Cardiac septum (tissue), 1 donor: ENCODE results near the gene ACAD8. TPM values are rescaled to one million over a fixed set of nuclear protein-coding genes. Genes with fewer than 3 reads are reported as not detected.
"Not testable (repeated sequence)": the region's sequence is repeated elsewhere in the genome, so short reads cannot be mapped to it uniquely, and the experiment has no call there.

Experiments used
- DNase-seq: peaks from one replicate; pipeline ENCODE4 v3.0.0-alpha.2; 2020; ENCODE audit warnings: low spot score
- intact Hi-C: fragments of 100-400 bp; cut with DNase I; formaldehyde crosslinking; loops from one replicate; pipeline ENCODE4 v1.14.0; 2022
- total RNA-seq: library from RNA; stranded (reverse); fragmentation: NEBNext Ultra II Directional; extraction: Animal tissue kit (Norgen Biotek cat#: 25700); gene quantifications from one replicate; pipeline ENCODE4 v1.2.1, GENCODE V29; 2021
- donor health status: DM: no; HTN: no; CAD: no.

The ACAD8 gene
- total RNA-seq, 1 donor from 2014 or later = 33.9 TPM

DNA sequence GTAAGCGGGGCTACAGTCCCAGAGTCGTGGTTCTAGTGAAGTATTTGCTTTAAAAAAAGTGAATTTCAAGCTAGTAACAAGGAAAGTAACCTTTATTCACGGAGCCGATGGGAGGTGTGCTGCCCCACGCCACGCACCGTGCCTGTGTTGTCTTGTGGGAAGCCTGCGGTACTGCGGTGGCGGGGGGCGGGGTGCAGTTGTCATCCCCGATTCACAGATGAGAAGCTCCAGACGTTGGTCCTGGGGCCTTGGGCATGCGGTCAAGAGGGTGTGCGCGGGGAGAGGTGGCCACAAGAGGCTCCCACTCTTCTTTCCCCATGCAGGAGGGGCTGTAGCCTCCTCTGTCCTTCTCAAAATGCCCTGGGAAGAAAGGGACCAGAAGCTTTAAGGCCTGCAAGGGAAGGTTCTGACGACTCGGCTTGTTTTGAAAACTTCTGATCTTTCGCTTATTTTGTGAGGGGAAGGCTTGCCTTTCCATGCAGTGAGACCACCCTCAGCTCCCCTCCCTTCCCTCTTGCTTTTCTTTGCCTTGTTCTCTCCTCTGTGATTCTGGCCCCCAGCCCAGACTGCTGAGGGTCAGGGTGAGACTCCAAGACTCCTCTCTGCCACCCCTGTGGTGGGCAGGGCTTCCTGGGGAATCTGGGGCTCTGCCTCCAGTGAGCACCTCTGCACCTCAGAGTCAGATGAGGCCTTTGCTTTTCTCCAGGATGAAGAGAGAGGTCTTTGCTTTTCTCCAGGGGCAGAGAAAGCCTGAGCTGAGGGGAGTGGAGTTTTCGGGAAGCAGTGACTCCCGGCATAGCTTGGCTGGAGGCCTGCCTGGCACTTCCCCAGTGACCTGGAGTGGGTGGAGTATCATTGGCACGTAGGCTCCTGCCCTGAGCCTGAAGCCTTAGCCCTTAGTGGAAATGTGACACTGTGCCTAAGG is 29.0 kb downstream of the ACAD8 start:
- no peak for DNase-seq
- intact Hi-C loops = no loop called here

DNA sequence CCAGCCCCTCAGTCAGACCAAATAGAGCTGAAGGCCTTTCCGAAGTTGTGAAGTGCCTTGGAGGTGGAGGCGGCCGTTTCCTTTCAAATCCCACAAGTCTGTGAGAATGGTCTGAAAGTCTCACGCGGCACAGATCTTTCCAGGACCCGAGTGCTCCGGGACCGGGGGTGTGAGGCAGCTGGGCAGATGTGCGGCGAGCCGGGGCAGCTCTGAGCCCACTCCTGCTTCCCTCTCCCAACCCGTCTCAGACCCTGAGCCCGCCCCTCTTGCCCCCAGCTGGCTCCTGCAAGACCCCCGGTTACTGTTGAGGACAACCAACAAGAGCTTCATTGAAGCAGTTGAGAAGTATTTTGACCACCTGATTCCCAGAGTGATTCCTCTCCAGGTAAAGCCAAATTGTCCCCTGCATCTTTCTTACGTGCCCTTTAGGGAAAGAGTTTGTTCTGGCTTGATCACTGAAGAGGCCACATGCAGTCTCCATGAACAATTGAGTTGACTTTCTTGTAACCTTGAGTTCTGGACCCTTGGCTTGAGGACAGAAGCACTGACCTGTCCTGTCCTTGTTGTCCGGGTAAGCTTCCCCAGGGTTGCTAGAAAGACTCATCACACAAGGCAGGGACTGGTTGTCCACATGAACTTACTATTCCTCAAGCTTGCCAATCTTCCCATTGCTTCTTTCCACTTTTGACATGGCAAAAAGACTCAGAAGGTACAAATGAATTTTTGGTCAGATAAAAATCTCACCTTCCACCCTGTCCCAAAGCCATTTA is 30.3 kb downstream of the ACAD8 start:
- no peak for DNase-seq
- intact Hi-C loops = no loop called here

DNA sequence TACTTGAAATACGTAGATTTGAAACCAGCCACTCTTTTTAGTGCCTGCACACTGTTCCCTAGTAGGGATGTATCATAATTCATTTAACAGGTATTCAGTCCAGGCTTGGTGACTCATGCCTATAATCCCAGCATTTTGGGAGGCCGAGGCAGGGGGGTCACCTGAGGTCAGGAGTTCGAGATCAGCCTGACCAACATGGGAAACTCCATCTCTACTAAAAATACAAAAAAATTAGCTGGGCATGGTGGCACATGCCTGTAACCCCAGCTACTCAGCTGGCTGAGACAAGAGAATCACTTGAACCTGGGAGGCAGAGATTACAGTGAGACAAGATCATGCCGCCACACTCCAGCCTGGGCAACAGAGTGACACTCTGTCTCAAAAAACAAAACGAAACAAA is 31.0 kb downstream of the ACAD8 start:
- DNase-seq, intact Hi-C loops: not testable (repeated sequence)

DNA sequence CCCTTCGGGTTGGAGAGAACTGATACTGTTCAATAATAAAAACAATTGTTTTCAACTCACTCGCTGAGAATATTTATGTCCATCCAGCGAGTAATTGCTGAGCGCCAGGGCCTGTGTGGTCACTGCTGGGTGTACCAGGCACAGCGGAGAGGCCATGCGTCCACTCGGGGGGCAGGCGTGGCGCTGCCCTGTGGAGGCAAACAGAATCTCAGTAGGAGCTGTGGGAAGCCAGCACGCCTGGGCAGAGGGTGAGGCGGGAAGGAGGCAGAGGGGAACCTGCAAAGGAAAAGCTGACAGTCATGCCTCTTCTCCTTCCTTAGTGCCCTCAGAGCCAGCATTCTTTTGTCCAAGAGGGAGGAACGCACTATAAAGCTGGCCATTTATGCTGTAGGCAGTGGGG is 34.2 kb downstream of the ACAD8 start:
- no peak for DNase-seq
- intact Hi-C loops = no loop called here

DNA sequence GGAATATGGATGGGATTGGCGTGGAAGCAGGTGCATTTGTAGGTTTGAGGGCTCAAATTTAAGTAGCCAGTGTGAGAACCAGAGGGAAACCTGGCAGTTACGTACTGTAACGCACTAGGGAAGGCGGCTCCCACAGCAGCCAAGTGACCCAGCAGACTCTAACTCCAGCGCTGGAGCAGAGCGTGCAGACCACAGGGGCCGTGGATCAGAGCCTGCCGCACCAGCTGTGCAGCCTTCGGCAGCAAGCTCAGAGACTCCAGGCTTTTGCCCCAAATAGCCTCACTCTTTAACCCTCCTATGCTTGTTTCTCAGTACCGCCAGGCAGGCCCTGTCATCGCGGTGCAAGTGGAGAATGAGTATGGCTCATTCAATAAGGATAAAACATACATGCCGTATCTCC is 35.1 kb downstream of the ACAD8 start:
- intact Hi-C loops = no loop called here
- no peak for DNase-seq

DNA sequence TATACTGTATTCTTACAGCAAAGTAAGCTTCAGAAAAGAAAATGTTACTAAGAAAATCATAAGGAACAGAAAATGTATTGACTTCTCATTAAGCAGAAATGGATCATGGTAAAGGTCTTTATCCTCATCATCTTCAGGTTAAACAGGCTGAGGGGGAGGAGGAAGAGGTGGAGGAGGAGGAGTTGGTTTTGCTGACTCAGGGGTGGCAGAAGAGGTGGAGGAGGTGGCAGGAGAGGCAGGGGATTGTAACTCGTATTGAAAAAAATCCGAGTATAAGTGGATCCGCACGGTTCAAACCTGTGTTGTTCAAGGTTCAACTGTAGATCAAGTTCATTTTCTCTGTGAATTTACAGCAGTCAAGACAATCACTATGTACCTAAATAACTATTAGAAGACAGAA is 35.8 kb downstream of the ACAD8 start:
- intact Hi-C loops = no loop called here
- DNase-seq = no peak

DNA sequence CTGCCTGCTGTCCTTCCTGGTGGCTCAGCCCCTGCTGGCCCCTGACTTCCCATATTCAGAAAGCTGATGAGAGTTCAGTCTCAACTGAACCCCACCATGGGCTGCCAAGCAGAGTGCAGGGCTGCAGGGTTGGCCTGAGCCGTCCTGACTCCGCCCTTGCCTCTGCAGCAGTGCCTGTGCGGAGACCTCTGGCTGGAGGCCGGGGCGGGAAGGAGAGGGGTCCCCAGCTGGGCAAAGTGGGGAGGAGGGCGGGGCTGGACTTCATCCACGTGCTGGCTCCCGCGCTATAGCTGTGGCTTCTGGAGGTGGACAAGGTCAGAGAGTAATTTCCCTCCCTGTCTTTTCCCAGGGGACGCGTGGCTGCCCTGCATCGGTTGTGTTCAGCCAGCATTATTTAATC is 36.4 kb downstream of the ACAD8 start:
- DNase-seq = no peak
- intact Hi-C loops = no loop called here

DNA sequence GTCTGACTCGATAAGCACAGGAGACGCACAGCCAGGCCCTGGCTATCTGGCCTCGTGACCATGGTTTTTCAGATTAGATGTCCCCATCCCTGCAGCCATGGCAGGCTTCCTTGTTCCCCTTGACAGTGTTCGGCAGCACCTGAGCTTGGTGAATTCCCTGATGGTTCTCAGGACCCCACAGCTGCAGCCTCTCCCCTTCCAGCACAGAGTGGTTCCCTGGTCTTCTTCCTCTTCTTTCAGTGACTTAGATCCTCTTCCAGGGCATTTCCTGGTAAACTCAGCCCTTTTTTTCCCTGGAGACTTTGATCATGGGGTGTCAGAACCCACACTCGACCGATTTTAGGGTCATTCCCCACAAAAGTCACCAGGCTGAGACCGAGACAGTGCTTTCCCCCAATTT is 37.3 kb downstream of the ACAD8 start:
- DNase-seq = no peak
- intact Hi-C loops = no loop called here

DNA sequence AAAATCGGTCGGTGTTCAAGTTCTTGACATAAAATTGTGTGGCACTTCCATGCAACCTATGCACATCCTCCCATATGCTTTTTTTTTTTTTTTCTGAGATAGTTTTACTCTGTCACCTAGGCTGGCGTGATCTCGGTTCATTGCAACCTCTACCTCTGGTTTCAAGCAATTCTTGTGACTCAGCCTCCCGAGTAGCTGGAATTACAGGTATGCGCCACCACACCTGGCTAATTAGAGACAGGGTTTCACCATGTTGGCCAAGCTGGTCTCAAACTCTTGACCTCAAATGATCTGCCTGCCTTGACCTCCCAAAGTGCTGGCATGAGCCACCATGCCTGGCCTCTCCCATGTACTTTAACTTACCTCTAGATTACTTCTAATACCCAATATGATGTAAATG is 37.8 kb downstream of the ACAD8 start:
- no peak for DNase-seq
- intact Hi-C loops = no loop called here

DNA sequence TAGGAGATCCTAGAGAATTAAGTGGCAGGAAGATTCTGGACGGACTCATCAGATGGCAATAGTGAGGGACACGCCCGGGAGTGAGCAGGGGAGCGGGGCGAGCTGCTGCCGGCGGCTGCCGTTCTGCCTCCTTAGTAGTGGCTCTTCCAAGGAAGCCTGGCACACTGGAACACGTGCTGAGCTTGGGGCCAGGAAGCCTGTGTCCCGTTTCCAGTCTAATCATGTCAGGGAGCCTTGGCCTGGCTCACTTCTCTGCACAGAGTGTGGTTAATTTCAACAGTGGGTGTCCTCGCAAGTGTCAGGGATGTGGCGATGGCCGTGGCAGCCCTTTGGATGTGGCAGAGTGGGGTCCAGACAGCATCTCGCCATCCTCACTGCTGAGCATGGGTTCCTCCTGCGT is 39.3 kb downstream of the ACAD8 start:
- DNase-seq = no peak

DNA sequence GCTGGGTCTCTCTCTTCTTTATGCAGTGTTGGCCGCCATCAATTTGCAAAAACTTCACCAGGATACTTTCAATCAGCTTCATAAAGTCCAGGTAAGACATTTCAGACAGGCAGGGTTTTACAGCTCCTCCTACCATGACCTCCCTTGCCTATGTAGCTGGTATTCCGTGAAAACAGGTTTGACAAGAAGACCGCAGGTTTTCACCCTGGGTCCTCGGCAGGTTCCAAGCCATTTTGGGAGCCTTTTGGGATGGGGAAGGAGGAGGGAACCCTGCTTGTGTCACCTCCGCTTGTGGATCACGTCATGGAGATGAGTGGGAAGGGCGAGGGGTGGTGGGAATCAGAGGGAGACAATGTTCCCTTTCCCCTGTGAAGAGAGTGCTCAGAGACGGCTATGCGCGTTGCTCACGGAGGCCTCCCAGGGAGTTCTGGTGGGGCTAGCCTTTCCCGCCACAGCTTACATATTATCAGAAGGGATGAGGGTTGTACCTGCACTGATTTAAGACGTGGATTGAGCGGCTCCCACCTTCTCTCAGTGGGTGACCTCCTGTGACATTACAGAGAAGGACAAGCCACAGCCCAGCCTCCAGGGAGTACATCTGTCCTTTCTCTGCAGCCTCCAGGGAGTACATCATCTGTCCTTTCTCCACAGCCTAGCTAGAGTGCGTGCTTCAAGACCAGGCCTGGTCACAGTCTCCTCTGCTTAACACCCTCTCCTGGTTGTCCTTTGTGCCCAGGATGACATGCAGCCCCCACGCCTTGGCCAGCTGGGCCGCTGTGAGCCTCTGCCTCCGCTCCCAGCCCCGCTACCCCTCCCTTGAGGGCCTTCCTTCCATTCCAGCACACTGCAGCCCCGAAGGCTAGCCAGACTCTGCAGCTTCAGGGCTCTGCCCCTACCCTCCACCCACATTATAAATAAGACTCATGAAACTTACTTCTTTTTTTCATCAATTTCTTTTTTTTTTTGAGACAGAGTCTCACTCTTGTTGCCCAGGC is 40.0 kb downstream of the ACAD8 start:
- DNase-seq = no peak
- intact Hi-C loops = no loop called here

More for the DNA sequence above, 39.3 kb downstream of the ACAD8 start:
- intact Hi-C loops = no loop called here

DNA sequence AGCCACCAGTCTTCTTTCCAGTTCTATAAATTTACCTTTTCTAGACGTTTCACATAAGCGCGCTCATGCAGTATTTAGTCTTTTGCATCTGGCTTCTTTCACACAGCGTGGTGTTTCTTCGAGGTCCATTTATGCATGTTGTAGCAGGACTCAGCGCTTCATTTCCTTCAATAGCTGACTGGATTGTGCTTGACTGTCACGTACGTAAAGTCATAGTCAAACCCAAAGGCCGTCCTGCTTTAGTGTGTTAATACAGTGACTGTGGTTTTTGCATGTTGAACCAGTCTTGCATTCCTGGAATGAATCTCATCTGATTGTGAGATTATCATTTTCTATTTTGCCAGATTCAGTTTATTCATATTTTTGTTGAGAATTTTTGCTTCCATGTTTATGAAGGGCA is 41.3 kb downstream of the ACAD8 start:
- intact Hi-C loops = no loop called here
- DNase-seq = no peak

DNA sequence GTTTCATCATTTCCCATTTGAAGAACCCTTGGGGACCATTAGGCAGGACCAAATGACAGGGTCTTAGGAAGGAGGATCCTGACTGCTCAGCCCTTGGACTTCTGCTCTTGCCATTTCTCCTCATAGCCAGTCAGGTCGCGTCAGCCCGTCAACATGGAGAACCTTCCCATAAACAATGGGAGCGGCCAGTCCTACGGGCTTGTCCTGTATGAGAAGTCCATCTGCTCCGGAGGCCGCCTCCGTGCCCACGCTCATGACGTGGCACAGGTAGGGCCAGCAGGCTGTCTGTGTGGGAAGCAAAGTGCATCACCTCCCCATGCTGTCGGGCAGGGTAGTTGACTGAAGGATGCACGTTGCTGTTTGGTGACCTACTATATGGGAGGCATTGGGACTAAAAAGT is 58.9 kb downstream of the ACAD8 start:
- no peak for DNase-seq
- intact Hi-C loops = loop anchor here (5.0 kb wide), 1 partner anchor 50 kb away; no protein-coding TSS in a partner anchor

DNA sequence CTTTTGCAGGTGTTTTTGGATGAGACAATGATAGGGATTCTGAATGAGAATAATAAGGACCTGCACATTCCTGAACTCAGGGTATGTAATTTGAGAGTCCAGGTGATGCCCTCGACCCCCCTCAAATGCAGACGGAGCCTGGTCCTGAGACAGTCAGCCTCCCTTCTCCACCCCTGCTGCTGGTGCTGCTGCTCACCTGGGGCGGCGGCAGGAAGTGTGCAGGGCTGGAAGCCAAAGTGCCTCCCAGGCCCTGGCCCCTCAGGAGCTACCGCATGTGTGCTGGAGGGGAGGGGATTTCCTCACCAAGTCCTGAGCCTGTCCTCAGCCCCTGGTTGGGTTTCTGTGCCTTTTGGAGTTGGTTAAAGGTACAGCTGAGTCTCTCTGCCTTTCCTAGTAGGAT is 59.4 kb downstream of the ACAD8 start:
- intact Hi-C loops = loop anchor here (5.0 kb wide), 1 partner anchor 51 kb away; no protein-coding TSS in a partner anchor
- no peak for DNase-seq

DNA sequence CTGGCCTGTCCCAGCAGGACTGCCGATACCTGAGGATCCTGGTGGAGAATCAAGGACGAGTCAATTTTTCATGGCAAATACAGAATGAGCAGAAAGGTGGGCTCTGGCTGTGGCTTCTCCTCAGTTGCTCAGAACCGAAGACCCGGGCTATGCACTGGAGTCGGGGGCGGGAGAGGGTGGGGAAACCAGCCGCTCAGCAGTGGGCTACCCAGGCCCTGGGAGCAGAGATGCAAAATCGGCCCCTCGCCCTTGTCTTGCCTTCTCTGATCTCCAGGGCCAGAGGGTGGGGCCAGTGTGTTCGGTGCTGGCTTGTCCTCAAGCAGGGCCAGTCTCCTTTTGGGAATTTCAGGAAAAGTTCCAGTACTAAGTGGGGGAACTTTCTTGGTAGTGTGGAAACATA is 60.0 kb downstream of the ACAD8 start:
- DNase-seq = no peak
- intact Hi-C loops = loop anchor here (5.0 kb wide), 1 partner anchor 51 kb away; no protein-coding TSS in a partner anchor

DNA sequence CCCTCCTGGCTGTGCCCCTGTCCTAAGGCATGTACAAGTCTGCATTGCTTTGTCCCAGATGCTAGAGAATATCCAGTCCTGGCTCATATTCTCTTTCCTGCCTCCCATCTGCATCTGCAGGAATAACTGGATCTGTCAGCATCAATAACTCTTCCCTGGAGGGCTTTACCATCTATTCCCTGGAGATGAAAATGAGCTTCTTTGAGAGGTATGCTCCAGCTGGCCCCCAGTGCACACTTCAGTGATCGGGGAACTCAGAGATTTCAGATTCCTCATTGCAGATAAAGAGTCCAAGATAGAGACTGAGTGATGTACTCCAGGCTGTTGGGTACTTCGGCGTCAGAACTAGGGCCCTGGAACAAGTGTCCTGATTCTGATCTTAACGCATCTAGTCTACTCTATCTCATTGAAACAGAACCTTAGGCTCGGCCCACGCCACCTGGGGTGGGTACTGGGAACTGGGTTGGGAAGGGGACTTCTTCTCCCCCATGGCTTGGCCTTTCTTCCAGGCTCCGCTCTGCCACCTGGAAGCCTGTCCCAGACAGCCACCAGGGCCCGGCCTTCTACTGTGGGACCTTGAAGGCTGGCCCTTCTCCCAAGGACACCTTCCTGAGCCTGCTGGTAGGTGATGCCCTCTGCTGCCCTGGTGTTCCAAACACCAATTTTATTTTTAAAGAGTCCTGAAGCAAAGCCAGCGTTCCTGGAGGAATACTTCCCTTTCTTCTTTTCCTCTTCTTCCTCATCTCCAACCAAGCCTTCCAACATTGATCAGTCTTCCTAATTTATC is 60.6 kb downstream of the ACAD8 start:
- DNase-seq = no peak
- intact Hi-C loops = loop anchor here (5.0 kb wide), 1 partner anchor 52 kb away; no protein-coding TSS in a partner anchor
